ENCODE data around the gene DUSP1. TPM values are rescaled to one million over a fixed set of nuclear protein-coding genes. Genes with fewer than 3 reads are reported as not detected.

The DUSP1 gene
- polyA plus RNA-seq, 1 donor from 2014 or later, result 48.3 TPM

DNA sequence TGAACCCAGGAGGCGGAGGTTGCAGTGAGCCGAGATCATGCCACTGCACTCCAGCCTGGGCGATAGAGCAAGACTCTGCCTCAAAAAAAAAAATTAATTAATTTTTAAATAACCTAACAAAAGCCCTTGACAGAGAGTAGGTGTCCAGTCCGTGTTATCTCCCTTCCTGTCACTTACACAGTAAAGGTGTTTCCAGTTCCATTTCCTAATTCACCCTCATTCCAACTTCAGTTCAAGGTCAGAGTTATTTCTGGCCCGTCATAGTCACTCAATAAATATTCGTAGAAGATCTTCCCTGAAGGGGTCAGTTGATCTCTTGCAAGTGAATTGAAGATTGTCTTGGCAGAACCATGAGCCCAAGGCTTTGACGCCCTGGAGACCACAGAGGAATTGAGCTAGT, 46.7 kb upstream of the DUSP1 start:
- Histone ChIP-seq H3K4me2 (ENCODE audit: low read length) (no peak overlapping the region), H3K9me2 (ENCODE audit: insufficient read depth, low read length) (no peaks in the 10 kb centered on the region), H4K20me1 (ENCODE audit: insufficient read depth) (no peaks in the 10 kb centered on the region), H3K4me3 (ENCODE audit: low read length) (no peak overlapping the region), H3F3A (ENCODE audit: insufficient read depth, low read length, poor library complexity, severe bottlenecking) (no peaks in the 10 kb centered on the region), H3K9ac (ENCODE audit: low read length) (no peak overlapping the region), H3K27ac (ENCODE audit: low read length) (no peak overlapping the region), H3K27me3 (ENCODE audit: insufficient read depth, low read depth, low read length) (no peaks in the 10 kb centered on the region), H2AFZ (ENCODE audit: low read depth, low read length) (no peak overlapping the region), H3K79me2 (replicated peaks; ENCODE audit: insufficient read depth, low read length) (no peaks in the 10 kb centered on the region), H3K36me3 (ENCODE audit: insufficient read depth, low read length) (no peaks in the 10 kb centered on the region), H3K9me3 (ENCODE audit: low read length) (no peaks in the 10 kb centered on the region)
- TF ChIP-seq, protein P1, sequence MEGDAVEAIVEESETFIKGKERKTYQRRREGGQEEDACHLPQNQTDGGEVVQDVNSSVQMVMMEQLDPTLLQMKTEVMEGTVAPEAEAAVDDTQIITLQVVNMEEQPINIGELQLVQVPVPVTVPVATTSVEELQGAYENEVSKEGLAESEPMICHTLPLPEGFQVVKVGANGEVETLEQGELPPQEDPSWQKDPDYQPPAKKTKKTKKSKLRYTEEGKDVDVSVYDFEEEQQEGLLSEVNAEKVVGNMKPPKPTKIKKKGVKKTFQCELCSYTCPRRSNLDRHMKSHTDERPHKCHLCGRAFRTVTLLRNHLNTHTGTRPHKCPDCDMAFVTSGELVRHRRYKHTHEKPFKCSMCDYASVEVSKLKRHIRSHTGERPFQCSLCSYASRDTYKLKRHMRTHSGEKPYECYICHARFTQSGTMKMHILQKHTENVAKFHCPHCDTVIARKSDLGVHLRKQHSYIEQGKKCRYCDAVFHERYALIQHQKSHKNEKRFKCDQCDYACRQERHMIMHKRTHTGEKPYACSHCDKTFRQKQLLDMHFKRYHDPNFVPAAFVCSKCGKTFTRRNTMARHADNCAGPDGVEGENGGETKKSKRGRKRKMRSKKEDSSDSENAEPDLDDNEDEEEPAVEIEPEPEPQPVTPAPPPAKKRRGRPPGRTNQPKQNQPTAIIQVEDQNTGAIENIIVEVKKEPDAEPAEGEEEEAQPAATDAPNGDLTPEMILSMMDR (IDR thresholded peaks at IDR 0.05; ENCODE audit: poor library complexity, severe bottlenecking), result no peak
- TF ChIP-seq EZH2 (IDR thresholded peaks at IDR 0.05; ENCODE audit: borderline replicate concordance, insufficient read depth, low read length, poor library complexity, severe bottlenecking) (no peak), MXI1 (conservative IDR thresholded peaks at IDR 0.05; ENCODE audit: poor library complexity, severe bottlenecking) (no peak)
- TF ChIP-seq, protein P2, sequence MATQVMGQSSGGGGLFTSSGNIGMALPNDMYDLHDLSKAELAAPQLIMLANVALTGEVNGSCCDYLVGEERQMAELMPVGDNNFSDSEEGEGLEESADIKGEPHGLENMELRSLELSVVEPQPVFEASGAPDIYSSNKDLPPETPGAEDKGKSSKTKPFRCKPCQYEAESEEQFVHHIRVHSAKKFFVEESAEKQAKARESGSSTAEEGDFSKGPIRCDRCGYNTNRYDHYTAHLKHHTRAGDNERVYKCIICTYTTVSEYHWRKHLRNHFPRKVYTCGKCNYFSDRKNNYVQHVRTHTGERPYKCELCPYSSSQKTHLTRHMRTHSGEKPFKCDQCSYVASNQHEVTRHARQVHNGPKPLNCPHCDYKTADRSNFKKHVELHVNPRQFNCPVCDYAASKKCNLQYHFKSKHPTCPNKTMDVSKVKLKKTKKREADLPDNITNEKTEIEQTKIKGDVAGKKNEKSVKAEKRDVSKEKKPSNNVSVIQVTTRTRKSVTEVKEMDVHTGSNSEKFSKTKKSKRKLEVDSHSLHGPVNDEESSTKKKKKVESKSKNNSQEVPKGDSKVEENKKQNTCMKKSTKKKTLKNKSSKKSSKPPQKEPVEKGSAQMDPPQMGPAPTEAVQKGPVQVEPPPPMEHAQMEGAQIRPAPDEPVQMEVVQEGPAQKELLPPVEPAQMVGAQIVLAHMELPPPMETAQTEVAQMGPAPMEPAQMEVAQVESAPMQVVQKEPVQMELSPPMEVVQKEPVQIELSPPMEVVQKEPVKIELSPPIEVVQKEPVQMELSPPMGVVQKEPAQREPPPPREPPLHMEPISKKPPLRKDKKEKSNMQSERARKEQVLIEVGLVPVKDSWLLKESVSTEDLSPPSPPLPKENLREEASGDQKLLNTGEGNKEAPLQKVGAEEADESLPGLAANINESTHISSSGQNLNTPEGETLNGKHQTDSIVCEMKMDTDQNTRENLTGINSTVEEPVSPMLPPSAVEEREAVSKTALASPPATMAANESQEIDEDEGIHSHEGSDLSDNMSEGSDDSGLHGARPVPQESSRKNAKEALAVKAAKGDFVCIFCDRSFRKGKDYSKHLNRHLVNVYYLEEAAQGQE (IDR thresholded peaks at IDR 0.05; ENCODE audit: borderline replicate concordance), result no peak

DNA sequence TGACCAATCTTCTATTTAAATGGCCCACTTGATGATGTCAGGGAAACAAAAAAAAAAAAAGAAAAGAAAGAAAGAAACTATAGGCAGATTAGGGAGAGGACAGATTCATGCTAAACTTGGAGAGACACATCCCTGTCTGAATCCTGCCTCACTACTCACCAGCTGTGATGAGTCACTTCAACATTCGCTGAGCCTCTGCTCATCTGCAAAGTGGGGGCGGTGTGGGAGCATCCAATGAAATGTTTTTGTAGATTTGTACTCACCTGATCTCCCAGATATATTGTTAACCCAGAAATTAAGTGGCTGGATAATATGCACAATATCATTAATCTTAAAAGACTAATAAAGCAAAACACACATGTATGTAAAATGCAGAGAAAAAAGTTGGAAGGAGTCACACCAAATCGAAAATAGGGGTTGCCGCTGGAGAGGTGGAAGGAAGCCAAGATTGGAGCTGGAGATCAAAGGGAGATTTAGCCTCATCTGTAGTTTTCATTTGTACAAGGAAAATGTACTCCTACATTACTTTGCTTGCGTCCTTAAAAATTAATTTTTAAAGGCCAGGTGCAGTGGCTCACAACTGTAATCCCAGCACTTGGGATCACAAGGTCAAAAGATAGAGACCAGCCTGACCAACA, 46.0 kb upstream of the DUSP1 start:
- H3F3A ChIP-seq (ENCODE audit: insufficient read depth, low read length, poor library complexity, severe bottlenecking), result no peaks in the 10 kb centered on the region
- no peaks in the 10 kb centered on the region for H4K20me1 ChIP-seq (ENCODE audit: insufficient read depth)
- no peaks in the 10 kb centered on the region for H3K9me3 ChIP-seq (ENCODE audit: low read length)
- H3K27me3 ChIP-seq (ENCODE audit: insufficient read depth, low read depth, low read length), result no peaks in the 10 kb centered on the region
- no peak overlapping the region for H3K4me2 ChIP-seq (ENCODE audit: low read length)
- H3K9me2 ChIP-seq (ENCODE audit: insufficient read depth, low read length), result no peaks in the 10 kb centered on the region
- H3K79me2 ChIP-seq (replicated peaks; ENCODE audit: insufficient read depth, low read length), result no peaks in the 10 kb centered on the region
- no peak overlapping the region for H2AFZ ChIP-seq (ENCODE audit: low read depth, low read length)
- H3K27ac ChIP-seq (ENCODE audit: low read length), result no peak overlapping the region
- TF ChIP-seq TAF1 (IDR thresholded peaks at IDR 0.05; ENCODE audit: low read depth), result no peak
- no peak overlapping the region for H3K4me3 ChIP-seq (ENCODE audit: low read length)
- H3K9ac ChIP-seq (ENCODE audit: low read length), result no peak overlapping the region
- H3K36me3 ChIP-seq (ENCODE audit: insufficient read depth, low read length), result no peaks in the 10 kb centered on the region

DNA sequence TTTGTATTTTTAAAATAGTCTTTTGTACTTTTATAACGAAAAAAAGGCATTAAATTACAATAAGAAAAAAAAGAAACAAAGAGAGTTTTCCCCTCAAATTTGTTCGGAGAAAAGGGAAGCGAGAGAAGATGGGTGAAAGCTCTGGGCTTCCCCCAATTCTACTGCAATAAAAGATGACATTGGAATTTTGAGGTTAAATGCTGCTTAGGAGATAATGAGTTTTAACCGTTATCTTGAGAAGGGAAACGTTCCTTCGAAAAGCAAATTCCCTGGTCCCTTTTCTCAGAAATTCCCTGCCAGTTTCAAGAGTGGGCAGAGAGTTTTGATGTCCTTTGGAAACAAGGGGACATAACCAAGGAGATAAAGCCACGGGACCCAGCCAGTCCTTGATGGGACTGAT, 44.6 kb upstream of the DUSP1 start:
- Histone ChIP-seq H4K20me1 (ENCODE audit: insufficient read depth) (no peaks in the 10 kb centered on the region), H3K4me2 (ENCODE audit: low read length) (no peak overlapping the region), H3K9me2 (ENCODE audit: insufficient read depth, low read length) (no peaks in the 10 kb centered on the region), H3K79me2 (replicated peaks; ENCODE audit: insufficient read depth, low read length) (no peaks in the 10 kb centered on the region), H3K27me3 (ENCODE audit: insufficient read depth, low read depth, low read length) (no peaks in the 10 kb centered on the region), H3K36me3 (ENCODE audit: insufficient read depth, low read length) (no peaks in the 10 kb centered on the region), H2AFZ (ENCODE audit: low read depth, low read length) (no peak overlapping the region), H3K4me3 (ENCODE audit: low read length) (no peak overlapping the region), H3F3A (ENCODE audit: insufficient read depth, low read length, poor library complexity, severe bottlenecking) (no peaks in the 10 kb centered on the region), H3K9ac (ENCODE audit: low read length) (no peak overlapping the region), H3K9me3 (ENCODE audit: low read length) (no peaks in the 10 kb centered on the region), H3K27ac (ENCODE audit: low read length) (no peak overlapping the region)
- TF ChIP-seq TAF1 (IDR thresholded peaks at IDR 0.05; ENCODE audit: low read depth), result no peak
- TF ChIP-seq, protein P2 (IDR thresholded peaks at IDR 0.05; ENCODE audit: borderline replicate concordance), result no peak
- no peak for TF ChIP-seq EP300 (conservative IDR thresholded peaks at IDR 0.05; ENCODE audit: poor library complexity, severe bottlenecking)
- TF ChIP-seq EZH2 (IDR thresholded peaks at IDR 0.05; ENCODE audit: borderline replicate concordance, insufficient read depth, low read length, poor library complexity, severe bottlenecking), result no peak
- TF ChIP-seq, protein P1 (IDR thresholded peaks at IDR 0.05; ENCODE audit: poor library complexity, severe bottlenecking), result no peak
- TF ChIP-seq MXI1 (conservative IDR thresholded peaks at IDR 0.05; ENCODE audit: poor library complexity, severe bottlenecking), result no peak
- no peak for TF ChIP-seq RAD21 (conservative IDR thresholded peaks at IDR 0.05)
- TF ChIP-seq SMC3 (conservative IDR thresholded peaks at IDR 0.05; ENCODE audit: poor library complexity), result no peak
- no peak for TF ChIP-seq POLR2AphosphoS5 (IDR thresholded peaks at IDR 0.05)

Data from neural cell (in vitro differentiated cells).